NCI-H446 treated with DMSO at 0.1 percent for 48 hours (cell line): Measurements from ENCODE around the gene PIK3R5.
"Not testable (repeated sequence)": the region's sequence is repeated elsewhere in the genome, so short reads cannot be mapped to it uniquely, and the experiment has no call there.

Experiments
- DNase-seq: peaks from one replicate; lab custom pipeline; 2025; lab: John Stamatoyannopoulos, UW

Gene PIK3R5

GRCh38 chr17:8965394-8966168 lies at the start of gene PIK3R5:
Gene PIK3R5 (minus strand): TSS chr17:8965707. CDS start chr17:8911494, 54,213 bp downstream.
- DNase-seq: no peak

- no peak for DNase-seq
Observed at GRCh38 chr17:9011001-9011400, 45.5 kb upstream of the PIK3R5 start.

GRCh38 chr17:9009737-9010136 lies 44.2 kb upstream of the PIK3R5 start:
- DNase-seq: no peak

- no peak for DNase-seq
Observed at GRCh38 chr17:9009096-9009495, 43.6 kb upstream of the PIK3R5 start.

GRCh38 chr17:9007052-9007714 lies 41.7 kb upstream of the PIK3R5 start:
- no peak for DNase-seq

GRCh38 chr17:9006175-9006767 lies 40.8 kb upstream of the PIK3R5 start:
- no peak for DNase-seq

GRCh38 chr17:9004961-9005285 lies 39.4 kb upstream of the PIK3R5 start:
- no peak for DNase-seq

GRCh38 chr17:9004132-9004960 lies 38.8 kb upstream of the PIK3R5 start:
- no peak for DNase-seq

- DNase-seq: no peak
Observed at GRCh38 chr17:9003355-9004131, 38.0 kb upstream of the PIK3R5 start.

GRCh38 chr17:9002606-9003354 lies 37.3 kb upstream of the PIK3R5 start:
- DNase-seq: no peak

- DNase-seq: no peak
Observed at GRCh38 chr17:9002227-9002605, 36.7 kb upstream of the PIK3R5 start.

- DNase-seq: no peak
Observed at GRCh38 chr17:9001559-9001958, 36.1 kb upstream of the PIK3R5 start.

- no peak for DNase-seq
Observed at GRCh38 chr17:8997994-8998628, 32.6 kb upstream of the PIK3R5 start.

- DNase-seq: no peak
Observed at GRCh38 chr17:8995711-8996110, 30.2 kb upstream of the PIK3R5 start.

GRCh38 chr17:8994319-8994718 lies 28.8 kb upstream of the PIK3R5 start:
- no peak for DNase-seq

GRCh38 chr17:8991514-8992285 lies 26.2 kb upstream of the PIK3R5 start:
- DNase-seq: no peak

GRCh38 chr17:8988263-8988935 lies 22.9 kb upstream of the PIK3R5 start:
- not testable (repeated sequence) for DNase-seq

GRCh38 chr17:8986295-8986694 lies 20.8 kb upstream of the PIK3R5 start:
- DNase-seq: no peak

- DNase-seq: no peak
Observed at GRCh38 chr17:8985054-8985701, 19.7 kb upstream of the PIK3R5 start.
